Activated gamma-delta T cell treated with anti-CD3 and anti-CD28 coated beads, Interleukin-2, amount 50 U/mL, for 16 hours (primary cell): Measurements from ENCODE around the gene PLAC8L1.
"Not testable (repeated sequence)": the region's sequence is repeated elsewhere in the genome, so short reads cannot be mapped to it uniquely, and the experiment has no call there.

ENCODE experiments used
- DNase-seq: peaks from one replicate; pipeline ENCODE4 v3.0.0-alpha.2; 2020; ENCODE audit warnings: low read depth

PLAC8L1 gene

GRCh38 chr5:146105477-146105876 is at the start of gene PLAC8L1:
Gene PLAC8L1, minus strand, starts transcription at chr5:146105577. Its CDS starts 1,266 bp downstream, at chr5:146104311.
- DNase-seq = no peak

GRCh38 chr5:146151970-146152369 is 46.6 kb upstream of the PLAC8L1 start:
- no peak for DNase-seq

GRCh38 chr5:146137967-146138403 is 32.6 kb upstream of the PLAC8L1 start:
- no peak for DNase-seq

GRCh38 chr5:146130440-146131045 is 25.2 kb upstream of the PLAC8L1 start:
- DNase-seq = no peak

- no peak for DNase-seq
These were observed 20.7 kb upstream of the PLAC8L1 start for GRCh38 chr5:146126068-146126467.

GRCh38 chr5:146124580-146124979 is 19.2 kb upstream of the PLAC8L1 start:
- DNase-seq = no peak

GRCh38 chr5:146121451-146121850 is 16.1 kb upstream of the PLAC8L1 start:
- DNase-seq = not testable (repeated sequence)

GRCh38 chr5:146118322-146118721 is 12.9 kb upstream of the PLAC8L1 start:
- no peak for DNase-seq

- DNase-seq = not testable (repeated sequence)
These were observed 11.8 kb upstream of the PLAC8L1 start for GRCh38 chr5:146117216-146117615.

GRCh38 chr5:146116361-146116760 is 11.0 kb upstream of the PLAC8L1 start:
- DNase-seq = no peak

- DNase-seq = no peak
These were observed 7.1 kb upstream of the PLAC8L1 start for GRCh38 chr5:146112476-146112875.

- DNase-seq = no peak
These were observed 6.0 kb upstream of the PLAC8L1 start for GRCh38 chr5:146111409-146111808.

GRCh38 chr5:146109379-146109778 is 4.0 kb upstream of the PLAC8L1 start:
- no peak for DNase-seq

GRCh38 chr5:146108870-146109269 is 3.5 kb upstream of the PLAC8L1 start:
- not testable (repeated sequence) for DNase-seq

GRCh38 chr5:146107901-146108300 is 2.5 kb upstream of the PLAC8L1 start:
- DNase-seq = no peak

GRCh38 chr5:146103594-146103993 is 1.8 kb downstream of the PLAC8L1 start:
- DNase-seq = no peak

- no peak for DNase-seq
These were observed 3.7 kb downstream of the PLAC8L1 start for GRCh38 chr5:146101646-146102045.

GRCh38 chr5:146098047-146098446 is 7.3 kb downstream of the PLAC8L1 start:
- no peak for DNase-seq

GRCh38 chr5:146091881-146092280 is 13.5 kb downstream of the PLAC8L1 start:
- DNase-seq = no peak

- DNase-seq = no peak
These were observed 16.1 kb downstream of the PLAC8L1 start for GRCh38 chr5:146089287-146089686.

GRCh38 chr5:146088098-146088497 is 17.3 kb downstream of the PLAC8L1 start:
- no peak for DNase-seq

GRCh38 chr5:146084376-146084775 is 21.0 kb downstream of the PLAC8L1 start:
- no peak for DNase-seq

- DNase-seq = no peak
These were observed 22.6 kb downstream of the PLAC8L1 start for GRCh38 chr5:146082798-146083197.

- no peak for DNase-seq
These were observed 23.8 kb downstream of the PLAC8L1 start for GRCh38 chr5:146081556-146081955.
